Activated CD4-positive, alpha-beta memory T cell treated with anti-CD3 and anti-CD28 coated beads for 36 hours (primary cell): ENCODE measurements around the gene NF1. TPM values are rescaled to one million over a fixed set of nuclear protein-coding genes. Genes with fewer than 3 reads are reported as not detected.
"Not testable (repeated sequence)": the region's sequence is repeated elsewhere in the genome, so short reads cannot be mapped to it uniquely, and the experiment has no call there.

Experiments used
- CTCF ChIA-PET: fragments of 350-600 bp; sonication (Branson Sonifier 250); formaldehyde crosslinking; loops from one replicate; lab custom pipeline; 2021; ENCODE audit warnings: antibody characterized with exemption, inconsistent platforms; lab: Charles Lee
- POLR2A ChIA-PET: fragments of 350-600 bp; sonication (Branson Sonifier 250); formaldehyde crosslinking; loops from one replicate; lab custom pipeline; 2021; ENCODE audit warnings: antibody characterized with exemption; lab: Charles Lee
- DNase-seq: peaks from one replicate; pipeline ENCODE4 v3.0.0-alpha.2; 2020
- H3K27ac Mint-ChIP-seq: one replicate; pipeline ENCODE4 v1.8.0; 2021; ENCODE audit warnings: mixed read lengths
- H3K27me3 Mint-ChIP-seq: one replicate; pipeline ENCODE4 v1.8.0; 2021; ENCODE audit warnings: mixed read lengths
- H3K36me3 Mint-ChIP-seq: one replicate; pipeline ENCODE4 v1.8.0; 2021; ENCODE audit warnings: mixed read lengths
- H3K4me1 Mint-ChIP-seq: one replicate; pipeline ENCODE4 v1.8.0; 2021; ENCODE audit warnings: low read depth, mixed read lengths
- H3K4me3 Mint-ChIP-seq: one replicate; pipeline ENCODE4 v1.8.0; 2021; ENCODE audit warnings: mild to moderate bottlenecking, mixed read lengths
- H3K9me3 Mint-ChIP-seq: one replicate; pipeline ENCODE4 v1.8.0; 2021; ENCODE audit warnings: mixed read lengths
- intact Hi-C: fragments of 100-400 bp; cut with micrococcal nuclease; formaldehyde crosslinking; loops from one replicate; pipeline ENCODE4 v1.15.1; 2023
- total RNA-seq, 2 experiments: library from RNA; stranded (reverse); gene quantifications; one replicate each; pipeline ENCODE4 v1.2.3, GENCODE V29; 2021

Gene NF1
- total RNA-seq, 2 experiments from 2014 or later: 26.5 to 27.0 TPM

- Mint-ChIP-seq H3K4me3 (no peak overlapping the region), H3K36me3 (peaks cover 21% of the 10 kb centered on the region), H3K9me3 (no peaks in the 10 kb centered on the region), H3K27me3 (no peaks in the 10 kb centered on the region), H3K4me1 (no peaks in the 10 kb centered on the region), H3K27ac (no peak overlapping the region)
- intact Hi-C loops: no loop called here
- CTCF ChIA-PET: interaction anchor here (0.8 to 1.1 kb wide), 2 partner anchors 9 to 104 kb away, joined by 3 read pairs; no protein-coding TSS in a partner anchor
- POLR2A ChIA-PET: no interaction called here
- DNase-seq: no peak
Observed at GRCh38 chr17:31269036-31269577, 174.3 kb downstream of the NF1 start.

- CTCF ChIA-PET: interaction anchor here (1.1 kb wide), 1 partner anchor 103 kb away, joined by 3 read pairs; no protein-coding TSS in a partner anchor
- intact Hi-C loops: no loop called here
- POLR2A ChIA-PET: no interaction called here
- Mint-ChIP-seq H3K36me3 (peaks cover 21% of the 10 kb centered on the region), H3K27me3 (no peaks in the 10 kb centered on the region), H3K27ac (no peak overlapping the region), H3K9me3 (no peaks in the 10 kb centered on the region), H3K4me1 (no peaks in the 10 kb centered on the region), H3K4me3 (no peak overlapping the region)
- DNase-seq: no peak
Observed at GRCh38 chr17:31269578-31269983, 174.8 kb downstream of the NF1 start.

GRCh38 chr17:31272236-31272635 is 177.5 kb downstream of the NF1 start:
- DNase-seq: no peak
- no peak overlapping the region for H3K27ac Mint-ChIP-seq
- no peaks in the 10 kb centered on the region for H3K4me1 Mint-ChIP-seq
- no peaks in the 10 kb centered on the region for H3K9me3 Mint-ChIP-seq
- H3K4me3 Mint-ChIP-seq: no peak overlapping the region
- H3K27me3 Mint-ChIP-seq: no peaks in the 10 kb centered on the region
- peaks cover 16% of the 10 kb centered on the region for H3K36me3 Mint-ChIP-seq
- CTCF ChIA-PET: no interaction called here
- intact Hi-C loops: no loop called here
- POLR2A ChIA-PET: no interaction called here

GRCh38 chr17:31272803-31273202 is 178.0 kb downstream of the NF1 start:
- CTCF ChIA-PET: interaction anchor here (0.6 kb wide), 1 partner anchor 314 kb away, joined by 3 read pairs; no protein-coding TSS in a partner anchor
- no peak for DNase-seq
- no peaks in the 10 kb centered on the region for H3K4me1 Mint-ChIP-seq
- no peaks in the 10 kb centered on the region for H3K9me3 Mint-ChIP-seq
- no peaks in the 10 kb centered on the region for H3K27me3 Mint-ChIP-seq
- H3K4me3 Mint-ChIP-seq: no peak overlapping the region
- H3K36me3 Mint-ChIP-seq: peaks cover 12% of the 10 kb centered on the region
- intact Hi-C loops: no loop called here
- no peak overlapping the region for H3K27ac Mint-ChIP-seq
- POLR2A ChIA-PET: no interaction called here

- no peak overlapping the region for H3K4me3 Mint-ChIP-seq
- no peaks in the 10 kb centered on the region for H3K4me1 Mint-ChIP-seq
- intact Hi-C loops: no loop called here
- no peaks in the 10 kb centered on the region for H3K27me3 Mint-ChIP-seq
- POLR2A ChIA-PET: no interaction called here
- no peaks in the 10 kb centered on the region for H3K9me3 Mint-ChIP-seq
- CTCF ChIA-PET: no interaction called here
- H3K27ac Mint-ChIP-seq: no peak overlapping the region
- H3K36me3 Mint-ChIP-seq: peaks cover 12% of the 10 kb centered on the region
- no peak for DNase-seq
Observed at GRCh38 chr17:31273516-31273915, 178.7 kb downstream of the NF1 start.

GRCh38 chr17:31274252-31274651 is 179.5 kb downstream of the NF1 start:
- no peaks in the 10 kb centered on the region for H3K9me3 Mint-ChIP-seq
- POLR2A ChIA-PET: no interaction called here

GRCh38 chr17:31275116-31275515 is 180.3 kb downstream of the NF1 start:
- CTCF ChIA-PET: no interaction called here
- Mint-ChIP-seq H3K4me3 (no peak overlapping the region), H3K9me3 (no peaks in the 10 kb centered on the region), H3K27ac (no peak overlapping the region), H3K27me3 (no peaks in the 10 kb centered on the region), H3K36me3 (peaks cover 5% of the 10 kb centered on the region), H3K4me1 (no peaks in the 10 kb centered on the region)
- intact Hi-C loops: no loop called here
- DNase-seq: no peak
- POLR2A ChIA-PET: no interaction called here

More at GRCh38 chr17:31274252-31274651, 179.5 kb downstream of the NF1 start:
- Mint-ChIP-seq H3K27ac (no peak overlapping the region), H3K36me3 (peaks cover 8% of the 10 kb centered on the region), H3K4me3 (no peak overlapping the region), H3K4me1 (no peaks in the 10 kb centered on the region), H3K27me3 (no peaks in the 10 kb centered on the region)
- intact Hi-C loops: no loop called here
- CTCF ChIA-PET: no interaction called here
- DNase-seq: no peak

GRCh38 chr17:31279401-31279800 is 184.6 kb downstream of the NF1 start:
- POLR2A ChIA-PET: no interaction called here
- H3K27me3 Mint-ChIP-seq: no peaks in the 10 kb centered on the region

GRCh38 chr17:31281061-31281460 is 186.3 kb downstream of the NF1 start:
- no peaks in the 10 kb centered on the region for H3K9me3 Mint-ChIP-seq
- intact Hi-C loops: no loop called here
- no peak for DNase-seq
- H3K27me3 Mint-ChIP-seq: no peaks in the 10 kb centered on the region
- H3K4me3 Mint-ChIP-seq: no peak overlapping the region
- peaks cover 4% of the 10 kb centered on the region for H3K36me3 Mint-ChIP-seq
- H3K4me1 Mint-ChIP-seq: no peaks in the 10 kb centered on the region
- ChIA-PET POLR2A (no interaction called here), CTCF (no interaction called here)
- no peak overlapping the region for H3K27ac Mint-ChIP-seq

More at GRCh38 chr17:31279401-31279800, 184.6 kb downstream of the NF1 start:
- Mint-ChIP-seq H3K4me3 (no peak overlapping the region), H3K9me3 (no peaks in the 10 kb centered on the region), H3K36me3 (peaks cover 4% of the 10 kb centered on the region), H3K4me1 (no peaks in the 10 kb centered on the region), H3K27ac (no peak overlapping the region)
- DNase-seq: no peak
- intact Hi-C loops: no loop called here
- CTCF ChIA-PET: no interaction called here

GRCh38 chr17:31283841-31284240 is 189.1 kb downstream of the NF1 start:
- POLR2A ChIA-PET: no interaction called here
- H3K27me3 Mint-ChIP-seq: no peaks in the 10 kb centered on the region
- no peaks in the 10 kb centered on the region for H3K4me1 Mint-ChIP-seq
- CTCF ChIA-PET: no interaction called here
- H3K36me3 Mint-ChIP-seq: peaks cover 6% of the 10 kb centered on the region
- H3K4me3 Mint-ChIP-seq: no peak overlapping the region
- intact Hi-C loops: no loop called here
- H3K27ac Mint-ChIP-seq: no peak overlapping the region
- no peaks in the 10 kb centered on the region for H3K9me3 Mint-ChIP-seq
- no peak for DNase-seq

GRCh38 chr17:31286587-31286986 is 191.8 kb downstream of the NF1 start:
- no peak for DNase-seq
- Mint-ChIP-seq H3K9me3 (no peaks in the 10 kb centered on the region), H3K27me3 (no peaks in the 10 kb centered on the region), H3K27ac (no peak overlapping the region), H3K36me3 (peaks cover 6% of the 10 kb centered on the region), H3K4me1 (peaks cover 5% of the 10 kb centered on the region), H3K4me3 (no peak overlapping the region)
- ChIA-PET CTCF (no interaction called here), POLR2A (no interaction called here)
- intact Hi-C loops: no loop called here

- POLR2A ChIA-PET, H3K4me3 Mint-ChIP-seq, H3K4me1 Mint-ChIP-seq, H3K9me3 Mint-ChIP-seq, intact Hi-C loops, H3K27me3 Mint-ChIP-seq, DNase-seq, H3K36me3 Mint-ChIP-seq, H3K27ac Mint-ChIP-seq, CTCF ChIA-PET: not testable (repeated sequence)
Observed at GRCh38 chr17:31287932-31288331, 193.2 kb downstream of the NF1 start.

GRCh38 chr17:31289790-31290189 is 195.0 kb downstream of the NF1 start:
- Mint-ChIP-seq H3K27me3 (no peaks in the 10 kb centered on the region), H3K9me3 (no peaks in the 10 kb centered on the region), H3K4me3 (no peak overlapping the region), H3K4me1 (peaks cover 5% of the 10 kb centered on the region), H3K36me3 (peaks cover 4% of the 10 kb centered on the region), H3K27ac (no peak overlapping the region)
- DNase-seq: no peak
- intact Hi-C loops: no loop called here
- POLR2A ChIA-PET: no interaction called here
- CTCF ChIA-PET: no interaction called here
